Measurements from ENCODE around the gene LENEP.

The LENEP gene

DNA sequence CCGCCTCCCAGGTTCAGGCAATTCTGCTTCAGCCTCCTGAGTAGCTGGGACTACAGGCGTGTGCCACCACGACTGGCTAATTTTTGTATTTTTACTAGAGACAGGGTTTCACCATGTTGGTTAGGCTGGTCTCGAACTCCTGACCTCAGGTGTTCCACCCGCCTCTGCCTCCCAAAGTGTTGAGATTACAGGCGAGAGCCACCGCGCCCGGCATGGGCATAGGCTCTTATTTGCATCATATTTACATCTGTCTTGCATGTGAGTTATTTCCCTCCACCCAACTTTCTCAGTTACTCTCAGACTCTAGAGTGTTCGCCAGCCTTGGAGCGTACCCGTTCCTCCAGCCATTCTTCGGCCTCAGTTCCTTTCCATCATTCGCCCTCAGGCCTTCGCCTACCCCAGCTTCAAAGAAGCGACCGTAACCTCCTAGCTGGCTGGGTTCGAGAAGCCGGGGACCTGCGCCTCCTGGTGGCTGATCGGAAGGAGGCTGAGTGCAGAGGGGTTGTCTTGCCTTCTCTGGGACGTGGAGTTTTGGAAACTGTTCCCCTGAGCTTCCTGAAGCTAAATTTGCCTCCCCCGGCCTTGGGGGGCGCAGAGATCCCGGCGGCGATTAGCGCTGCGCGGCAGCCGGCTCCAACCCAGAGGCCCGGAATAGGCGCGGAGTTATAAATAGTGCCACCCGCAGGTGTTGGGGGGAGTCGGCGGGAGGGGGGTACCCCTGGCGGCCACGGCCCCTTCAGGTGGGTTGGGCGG, 5.6 kb downstream of the LENEP start:
- H3K36me3 ChIP-seq (ENCODE audit: control insufficient read depth in 4 of 4, insufficient read depth in 4 of 4, low read length in 3 of 4), result no peaks in the 10 kb centered on the region
- peak overlapping the region in 1 of 2 experiments; percentile 49 for H3K27ac ChIP-seq (ENCODE audit: insufficient read depth in 1 of 2, low read depth in 1 of 2, low read length in 2 of 2, poor library complexity in 1 of 2, severe bottlenecking in 2 of 2)
- WGBS (ENCODE audit: insufficient coverage), result 9% methylated on average over 20 of the region's 40 CpGs
- ChIA-PET POLR2A (interaction anchor here (1.0 to 1.8 kb wide), 2 partner anchors 25 to 38 kb away, joined by 3 to 6 read pairs; partner anchors contain the start of gene PYGO2), CTCF (interaction anchor here (0.7 to 14.0 kb wide), 15 partner anchors 9 to 215 kb away, joined by 3 to 320 read pairs (median 4); partner anchors contain the start of genes CKS1B, FLAD1, PBXIP1 and PYGO2)
- no peaks in the 10 kb centered on the region for H3K27me3 ChIP-seq (replicated peaks in 2 of 5; ENCODE audit: control insufficient read depth in 4 of 5, insufficient read depth in 5 of 5, low read length in 4 of 5)
- no peaks in the 10 kb centered on the region for H3K9me3 ChIP-seq (ENCODE audit: control extremely low read depth in 1 of 5, control insufficient read depth in 4 of 5, insufficient read depth in 2 of 5, low read depth in 1 of 5, low read length in 4 of 5)
- H3K4me1 ChIP-seq (ENCODE audit: control extremely low read depth in 1 of 4, control insufficient read depth in 4 of 4, insufficient read depth in 4 of 4, low read length in 3 of 4), result peaks cover 9 to 86% (median 82%) of the 10 kb centered on the region in 4 experiments
- H3K4me3 ChIP-seq (ENCODE audit: control insufficient read depth in 1 of 7, extremely low read depth in 1 of 7, insufficient read depth in 4 of 7, low read depth in 2 of 7, low read length in 6 of 7), result peak overlapping the region in 6 of 7 experiments; percentile 38 to 95 (median 62)
- DNase-seq, result peak; percentile 74 to 76 (median 75)

DNA sequence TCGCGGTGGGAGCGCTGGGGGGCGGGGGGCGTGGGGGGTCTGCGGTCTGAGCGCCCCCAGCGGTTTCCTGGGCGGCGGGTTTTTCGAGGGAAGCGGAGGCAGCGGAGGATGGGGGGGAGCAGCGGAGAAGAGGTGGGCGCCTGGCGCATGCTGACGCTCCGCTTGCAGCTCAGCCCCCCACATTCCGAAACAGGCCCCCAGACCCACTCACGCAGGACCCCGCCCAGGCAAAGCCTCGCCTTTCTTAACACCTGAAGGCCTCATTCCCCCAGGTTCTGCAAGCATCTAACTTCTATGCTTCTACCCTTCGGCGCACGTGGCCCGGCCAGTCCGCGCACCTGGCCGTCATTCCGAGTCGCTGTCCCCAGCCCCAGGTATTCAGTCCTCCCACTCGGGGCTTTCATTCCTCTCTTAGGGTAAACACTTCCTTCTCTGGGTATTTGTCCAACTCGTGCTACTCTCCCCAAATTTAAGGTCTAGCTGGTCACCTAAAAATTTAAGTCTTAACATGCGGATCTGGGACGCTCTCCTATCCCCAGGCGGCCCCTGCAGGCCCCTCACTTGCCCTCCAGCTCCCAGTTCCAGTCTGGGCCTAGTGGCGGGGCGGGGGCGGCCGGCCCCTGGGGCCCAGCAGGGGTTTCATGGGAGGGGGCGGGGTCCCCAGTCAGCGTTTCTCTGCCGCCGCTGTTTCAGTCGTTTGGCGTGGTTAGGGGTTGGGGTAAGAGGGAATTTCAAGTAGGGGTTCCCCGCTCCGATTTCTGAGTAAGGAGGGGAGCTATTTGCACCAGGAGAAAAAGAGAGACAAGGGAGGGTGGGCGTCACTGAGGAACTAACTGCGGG, 6.4 kb downstream of the LENEP start:
- DNase-seq, result peak in 2 of 3 donors; percentile 50 to 61
- CTCF ChIA-PET, result interaction anchor here (0.8 to 14.0 kb wide), 13 partner anchors 10 to 81 kb away, joined by 3 to 320 read pairs (median 5); partner anchors contain the start of genes CKS1B, FLAD1, PBXIP1 and PYGO2

DNA sequence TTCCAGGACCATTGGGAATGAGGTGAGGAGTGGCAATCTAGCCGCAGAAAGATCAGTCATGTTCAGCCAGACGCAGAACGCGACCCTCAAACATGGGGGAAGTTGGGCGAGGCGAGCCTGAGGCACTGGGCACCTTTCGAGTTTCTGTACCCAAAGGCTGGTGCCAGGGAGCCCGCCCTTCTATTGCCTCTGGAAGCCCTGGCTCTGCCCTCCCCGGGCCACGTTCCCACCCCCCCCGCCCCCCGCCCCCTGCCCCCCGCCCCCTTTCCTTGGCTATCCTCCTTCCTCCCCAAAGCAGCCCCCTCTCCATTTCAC, 7.0 kb downstream of the LENEP start:
- CTCF ChIA-PET, result interaction anchor here (0.8 to 14.0 kb wide), 8 partner anchors 17 to 81 kb away, joined by 3 to 320 read pairs (median 6); partner anchors contain the start of genes CKS1B, FLAD1, PBXIP1 and PYGO2
- H3K4me1 ChIP-seq (ENCODE audit: control extremely low read depth in 1 of 4, control insufficient read depth in 4 of 4, insufficient read depth in 4 of 4, low read length in 3 of 4), result peaks cover 15 to 88% (median 84%) of the 10 kb centered on the region in 4 experiments
- no peaks in the 10 kb centered on the region for H3K9me3 ChIP-seq (ENCODE audit: control extremely low read depth in 1 of 5, control insufficient read depth in 4 of 5, insufficient read depth in 2 of 5, low read depth in 1 of 5, low read length in 4 of 5)
- POLR2A ChIA-PET, result interaction anchor here (0.6 to 1.8 kb wide), 3 partner anchors 12 to 28 kb away, joined by 3 to 6 read pairs (median 4); no protein-coding TSS in a partner anchor
- H3K27ac ChIP-seq (ENCODE audit: insufficient read depth in 1 of 2, low read depth in 1 of 2, low read length in 2 of 2, poor library complexity in 1 of 2, severe bottlenecking in 2 of 2), result peak overlapping the region in 1 of 2 experiments; percentile 83
- no peaks in the 10 kb centered on the region for H3K36me3 ChIP-seq (ENCODE audit: control insufficient read depth in 4 of 4, insufficient read depth in 4 of 4, low read length in 3 of 4)
- peak in 2 of 3 donors; percentile 65 to 74 for DNase-seq
- peak overlapping the region; percentile 54 to 95 (median 72) for H3K4me3 ChIP-seq (ENCODE audit: control insufficient read depth in 1 of 7, extremely low read depth in 1 of 7, insufficient read depth in 4 of 7, low read depth in 2 of 7, low read length in 6 of 7)
- WGBS (ENCODE audit: insufficient coverage), result 0% methylated on average over 7 of the region's 13 CpGs
- no peaks in the 10 kb centered on the region for H3K27me3 ChIP-seq (replicated peaks in 2 of 5; ENCODE audit: control insufficient read depth in 4 of 5, insufficient read depth in 5 of 5, low read length in 4 of 5)

More for the DNA sequence above, 6.4 kb downstream of the LENEP start:
- H3K4me3 ChIP-seq (ENCODE audit: control insufficient read depth in 1 of 7, extremely low read depth in 1 of 7, insufficient read depth in 4 of 7, low read depth in 2 of 7, low read length in 6 of 7), result peak overlapping the region; percentile 16 to 95 (median 72)
- no peaks in the 10 kb centered on the region for H3K9me3 ChIP-seq (ENCODE audit: control extremely low read depth in 1 of 5, control insufficient read depth in 4 of 5, insufficient read depth in 2 of 5, low read depth in 1 of 5, low read length in 4 of 5)
- POLR2A ChIA-PET, result interaction anchor here (0.6 to 1.8 kb wide), 5 partner anchors 13 to 47 kb away, joined by 3 to 6 read pairs (median 4); partner anchors contain the start of gene PYGO2
- H3K27me3 ChIP-seq (replicated peaks in 2 of 5; ENCODE audit: control insufficient read depth in 4 of 5, insufficient read depth in 5 of 5, low read length in 4 of 5), result no peaks in the 10 kb centered on the region
- H3K4me1 ChIP-seq (ENCODE audit: control extremely low read depth in 1 of 4, control insufficient read depth in 4 of 4, insufficient read depth in 4 of 4, low read length in 3 of 4), result peaks cover 14 to 86% (median 83%) of the 10 kb centered on the region in 4 experiments
- WGBS (ENCODE audit: insufficient coverage), result under 1% methylated on average over 34 of the region's 50 CpGs
- no peaks in the 10 kb centered on the region for H3K36me3 ChIP-seq (ENCODE audit: control insufficient read depth in 4 of 4, insufficient read depth in 4 of 4, low read length in 3 of 4)
- H3K27ac ChIP-seq (ENCODE audit: insufficient read depth in 1 of 2, low read depth in 1 of 2, low read length in 2 of 2, poor library complexity in 1 of 2, severe bottlenecking in 2 of 2), result peak overlapping the region in 1 of 2 experiments; percentile 79

DNA sequence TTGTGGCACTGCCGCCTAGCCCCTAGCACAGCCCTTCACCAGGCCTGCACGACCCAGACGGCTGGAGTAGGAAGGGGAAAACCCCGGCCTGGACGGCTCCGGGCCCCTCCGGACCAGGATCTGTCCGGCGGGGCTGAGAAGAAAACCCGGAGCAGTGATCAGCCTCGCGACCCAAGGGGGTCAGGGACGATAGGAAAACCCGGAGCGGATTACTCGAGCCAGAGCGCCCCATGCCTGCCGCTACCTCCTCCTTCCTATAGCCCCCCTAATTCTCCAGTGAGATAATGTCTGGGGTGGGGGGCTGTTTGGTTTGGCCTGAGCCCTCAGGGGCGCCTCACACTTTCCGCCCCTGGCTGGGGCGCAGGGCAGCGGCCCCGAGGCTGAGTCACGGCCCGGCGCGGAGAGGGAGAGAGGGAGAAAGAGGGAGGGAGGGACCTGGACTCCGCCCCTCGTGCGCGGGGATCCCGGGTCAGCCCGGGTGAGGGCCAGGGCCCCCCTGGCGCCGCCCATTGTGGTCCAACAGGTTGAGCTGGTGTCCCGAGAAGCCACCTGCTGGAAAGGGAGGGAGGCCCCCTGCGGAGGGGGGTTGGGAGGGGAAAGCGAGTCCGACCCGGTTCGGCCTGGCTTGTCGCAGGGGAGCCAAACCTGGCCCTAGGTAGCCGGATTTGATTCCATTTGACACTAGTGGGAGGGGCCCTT, 7.5 kb downstream of the LENEP start:
- H3K36me3 ChIP-seq (ENCODE audit: control insufficient read depth in 4 of 4, insufficient read depth in 4 of 4, low read length in 3 of 4), result no peaks in the 10 kb centered on the region
- ChIA-PET POLR2A (interaction anchor here (0.6 to 0.8 kb wide), 3 partner anchors 28 to 41 kb away, joined by 3 read pairs; no protein-coding TSS in a partner anchor), CTCF (interaction anchor here (0.8 to 14.0 kb wide), 6 partner anchors 8 to 71 kb away, joined by 3 to 320 read pairs (median 26); partner anchors contain the start of genes CKS1B, FLAD1, LENEP and PBXIP1)
- no peaks in the 10 kb centered on the region for H3K9me3 ChIP-seq (ENCODE audit: control extremely low read depth in 1 of 5, control insufficient read depth in 4 of 5, insufficient read depth in 2 of 5, low read depth in 1 of 5, low read length in 4 of 5)
- no peaks in the 10 kb centered on the region for H3K27me3 ChIP-seq (replicated peaks in 2 of 5; ENCODE audit: control insufficient read depth in 4 of 5, insufficient read depth in 5 of 5, low read length in 4 of 5)
- peak overlapping the region; percentile 54 to 95 (median 72) for H3K4me3 ChIP-seq (ENCODE audit: control insufficient read depth in 1 of 7, extremely low read depth in 1 of 7, insufficient read depth in 4 of 7, low read depth in 2 of 7, low read length in 6 of 7)
- H3K4me1 ChIP-seq (ENCODE audit: control extremely low read depth in 1 of 4, control insufficient read depth in 4 of 4, insufficient read depth in 4 of 4, low read length in 3 of 4), result peaks cover 15 to 90% (median 86%) of the 10 kb centered on the region in 4 experiments
- H3K27ac ChIP-seq (ENCODE audit: insufficient read depth in 1 of 2, low read depth in 1 of 2, low read length in 2 of 2, poor library complexity in 1 of 2, severe bottlenecking in 2 of 2), result peak overlapping the region; percentile 54 to 83
- WGBS (ENCODE audit: insufficient coverage), result under 1% methylated on average over 35 of the region's 43 CpGs
- peak; percentile 84 to 92 (median 87) for DNase-seq

DNA sequence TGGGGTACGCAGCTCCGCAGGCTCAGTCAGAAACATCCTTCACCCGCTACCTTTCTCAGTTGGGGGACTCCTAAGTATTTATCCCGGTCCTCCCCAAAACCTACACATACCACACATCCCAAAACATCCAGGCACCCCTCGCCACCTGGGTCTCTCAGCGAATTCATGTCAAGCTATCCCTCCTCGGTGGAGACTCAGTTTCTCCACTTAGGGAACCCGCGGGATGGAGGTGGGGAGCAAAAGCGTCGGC, 8.0 kb downstream of the LENEP start:
- H3K4me1 ChIP-seq (ENCODE audit: control extremely low read depth in 1 of 4, control insufficient read depth in 4 of 4, insufficient read depth in 4 of 4, low read length in 3 of 4), result peaks cover 11 to 90% (median 86%) of the 10 kb centered on the region in 4 experiments
- no peak for DNase-seq
- H3K9me3 ChIP-seq (ENCODE audit: control extremely low read depth in 1 of 5, control insufficient read depth in 4 of 5, insufficient read depth in 2 of 5, low read depth in 1 of 5, low read length in 4 of 5), result no peaks in the 10 kb centered on the region
- POLR2A ChIA-PET, result interaction anchor here (0.8 kb wide), 2 partner anchors 40 to 41 kb away, joined by 3 read pairs; no protein-coding TSS in a partner anchor
- H3K4me3 ChIP-seq (ENCODE audit: control insufficient read depth in 1 of 7, extremely low read depth in 1 of 7, insufficient read depth in 4 of 7, low read depth in 2 of 7, low read length in 6 of 7), result peak overlapping the region; percentile 39 to 95 (median 72)
- no peaks in the 10 kb centered on the region for H3K27me3 ChIP-seq (replicated peaks in 2 of 5; ENCODE audit: control insufficient read depth in 4 of 5, insufficient read depth in 5 of 5, low read length in 4 of 5)
- no peaks in the 10 kb centered on the region for H3K36me3 ChIP-seq (ENCODE audit: control insufficient read depth in 4 of 4, insufficient read depth in 4 of 4, low read length in 3 of 4)
- CTCF ChIA-PET, result interaction anchor here (0.8 to 14.0 kb wide), 6 partner anchors 8 to 70 kb away, joined by 3 to 320 read pairs (median 26); partner anchors contain the start of genes CKS1B, FLAD1, LENEP and PBXIP1
- 3% methylated on average over 6 of the region's 11 CpGs for WGBS (ENCODE audit: insufficient coverage)
- H3K27ac ChIP-seq (ENCODE audit: insufficient read depth in 1 of 2, low read depth in 1 of 2, low read length in 2 of 2, poor library complexity in 1 of 2, severe bottlenecking in 2 of 2), result peak overlapping the region; percentile 54 to 83
